GM18907 (cell line): Measurements from ENCODE around the gene WAC.
A peak's percentile ranks its signal among the peaks of the same experiment; 100 is the strongest.

Experiments used
- ATAC-seq: cut with Tn5 transposase; IDR thresholded peaks from one replicate; pipeline ENCODE4 v1.9.1; 2021; ENCODE audit warnings: mild to moderate bottlenecking, moderate library complexity; ENCODE audit not compliant: unreplicated experiment

The WAC gene

GRCh38 chr10:28523725-28524252, 9.1 kb upstream of the WAC start:
- ATAC-seq, result no peak

DNA sequence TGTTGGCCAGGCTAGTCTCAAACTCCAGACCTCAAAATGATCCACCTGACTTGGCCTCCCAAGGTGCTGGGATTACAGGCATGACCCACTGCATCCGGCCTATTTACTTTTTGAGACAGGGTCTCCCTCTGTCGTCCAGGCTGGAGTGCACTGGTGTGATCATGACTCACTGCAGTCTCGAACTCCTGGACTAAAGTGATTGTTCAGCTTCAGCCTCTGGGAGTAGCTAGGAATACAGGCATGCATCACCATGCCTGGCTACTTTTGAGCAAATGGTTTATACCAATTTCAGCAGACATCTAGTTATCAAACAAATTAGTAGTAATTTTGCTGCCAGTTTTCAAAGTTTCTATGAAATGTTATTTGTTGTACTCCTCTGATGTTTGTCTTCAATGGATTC, 2.2 kb upstream of the WAC start:
- no peak for ATAC-seq

DNA sequence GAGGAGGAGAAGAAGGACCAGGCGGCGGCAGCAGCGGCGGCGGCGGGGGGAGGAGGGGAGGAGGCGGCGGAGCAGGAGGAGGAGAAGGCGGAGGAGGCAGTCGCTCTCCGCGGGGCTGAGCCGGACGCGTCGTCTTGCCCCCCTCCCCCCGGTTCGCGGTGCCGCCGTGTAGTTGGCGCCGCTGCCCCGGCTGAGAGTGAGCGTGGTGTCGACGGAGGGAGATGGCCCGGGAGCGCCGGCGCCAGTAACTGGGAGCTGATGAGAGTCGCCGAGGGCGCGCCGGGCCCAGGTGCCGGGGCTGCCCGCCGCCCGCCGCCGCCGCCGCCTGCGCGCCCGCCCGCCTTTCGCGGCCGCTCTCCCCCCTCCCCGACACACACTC, 257 bp downstream of the WAC start:
- ATAC-seq, result peak; percentile 6

GRCh38 chr10:28533571-28534304, 820 bp downstream of the WAC start:
- peak; percentile 25 for ATAC-seq

DNA sequence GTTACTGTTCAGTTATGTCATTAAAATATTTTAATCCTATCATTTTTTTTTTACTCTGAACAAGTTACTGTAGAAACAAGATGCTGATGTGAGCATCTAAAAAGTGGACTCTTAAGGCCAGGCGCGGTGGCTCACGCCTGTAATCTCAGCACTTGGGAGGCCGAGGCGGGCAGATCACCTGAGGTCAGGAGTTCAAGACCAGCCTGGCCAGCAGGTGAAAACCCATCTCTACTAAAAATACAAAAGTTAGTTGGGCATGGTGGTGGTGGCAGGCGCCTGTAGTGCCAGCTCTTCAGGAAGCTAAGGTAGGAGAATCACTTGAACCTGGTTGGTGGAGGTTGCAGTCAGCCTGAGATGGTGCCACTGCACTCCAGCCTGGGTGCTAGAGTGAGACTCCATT, 2.9 kb downstream of the WAC start:
- no peak for ATAC-seq

- ATAC-seq, result no peak
Observed at GRCh38 chr10:28538595-28538994, 5.7 kb downstream of the WAC start.

DNA sequence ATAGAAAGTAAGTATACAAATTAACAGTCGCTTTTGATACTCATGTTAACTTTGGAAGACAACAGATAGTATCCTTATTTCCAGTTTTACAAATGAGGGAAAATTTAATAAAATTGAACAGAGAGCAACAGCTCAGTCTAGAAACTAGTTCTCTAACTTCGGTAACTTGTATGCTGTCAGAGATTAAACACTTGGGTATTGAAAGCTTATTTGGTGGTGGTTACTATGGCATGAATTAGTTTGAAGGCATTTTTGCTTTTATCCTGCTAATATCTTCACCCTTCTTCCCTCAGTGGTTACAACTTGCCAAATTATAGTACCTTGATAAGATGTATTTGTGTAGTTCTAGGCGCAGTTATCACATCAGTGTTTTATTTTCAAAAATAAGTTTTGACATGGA, 7.2 kb downstream of the WAC start:
- ATAC-seq, result no peak

GRCh38 chr10:28541717-28542365, 8.9 kb downstream of the WAC start:
- no peak for ATAC-seq

- no peak for ATAC-seq
Observed at GRCh38 chr10:28542728-28543127, 9.8 kb downstream of the WAC start.

GRCh38 chr10:28544058-28544457, 11.1 kb downstream of the WAC start:
- ATAC-seq, result no peak

GRCh38 chr10:28545967-28546644, 13.2 kb downstream of the WAC start:
- ATAC-seq, result peak; percentile 66

DNA sequence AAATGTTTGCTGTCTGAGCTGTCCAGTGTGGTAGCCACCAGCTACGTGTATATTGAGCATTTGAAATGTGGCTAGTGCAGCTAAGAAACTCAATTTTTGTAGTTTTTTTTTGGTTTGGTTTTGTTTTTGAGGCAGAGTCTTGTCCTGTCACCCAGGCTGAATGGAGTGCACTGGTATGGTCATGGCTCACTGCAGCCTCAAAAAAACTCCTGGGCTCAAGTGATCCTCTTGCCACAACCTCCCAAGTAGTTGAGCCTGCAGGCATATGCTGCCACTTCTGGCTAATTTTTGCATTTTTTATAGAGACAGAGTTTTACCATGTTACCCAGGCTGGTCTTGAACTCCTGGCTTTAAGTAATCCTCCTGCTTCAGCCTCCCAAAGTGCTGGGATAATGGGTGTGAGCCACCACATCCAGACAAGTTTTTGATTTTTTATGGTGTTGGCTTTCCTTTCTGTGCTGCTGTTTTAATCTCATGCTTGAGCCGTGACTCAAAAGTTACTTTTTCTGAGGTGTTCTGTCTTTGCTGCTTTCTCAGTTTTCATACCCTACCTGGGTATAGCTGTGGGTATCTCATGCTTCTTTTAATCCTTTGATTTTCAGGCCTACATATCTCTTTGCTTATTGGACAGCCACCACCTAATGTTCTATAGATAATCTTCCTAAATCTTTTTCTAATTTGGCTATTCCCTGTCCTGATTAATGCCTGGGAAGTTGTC, 16.0 kb downstream of the WAC start:
- ATAC-seq, result no peak

GRCh38 chr10:28551086-28551485, 18.2 kb downstream of the WAC start:
- ATAC-seq, result no peak

DNA sequence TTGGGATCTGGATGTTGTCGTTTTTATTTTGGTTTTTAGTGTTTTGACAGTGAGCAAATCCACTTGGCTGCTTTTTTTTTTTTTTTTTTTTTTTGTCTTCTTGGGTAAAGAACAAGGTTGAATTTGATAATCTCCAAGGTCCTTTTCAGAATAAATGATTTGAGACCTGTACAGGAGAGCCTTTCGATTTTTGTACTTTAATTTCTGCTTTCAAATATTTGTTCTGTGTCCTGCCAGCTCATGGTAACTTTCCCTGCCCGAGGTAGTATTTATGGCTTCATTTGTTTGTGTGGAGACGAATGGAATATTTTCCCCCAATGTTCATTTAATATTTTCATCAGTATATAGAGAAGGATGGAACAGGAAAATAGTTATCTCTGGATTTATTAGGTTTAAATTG, 19.9 kb downstream of the WAC start:
- no peak for ATAC-seq

GRCh38 chr10:28554009-28554408, 21.1 kb downstream of the WAC start:
- ATAC-seq, result no peak

- ATAC-seq, result no peak
Observed at GRCh38 chr10:28554952-28555351, 22.0 kb downstream of the WAC start.

DNA sequence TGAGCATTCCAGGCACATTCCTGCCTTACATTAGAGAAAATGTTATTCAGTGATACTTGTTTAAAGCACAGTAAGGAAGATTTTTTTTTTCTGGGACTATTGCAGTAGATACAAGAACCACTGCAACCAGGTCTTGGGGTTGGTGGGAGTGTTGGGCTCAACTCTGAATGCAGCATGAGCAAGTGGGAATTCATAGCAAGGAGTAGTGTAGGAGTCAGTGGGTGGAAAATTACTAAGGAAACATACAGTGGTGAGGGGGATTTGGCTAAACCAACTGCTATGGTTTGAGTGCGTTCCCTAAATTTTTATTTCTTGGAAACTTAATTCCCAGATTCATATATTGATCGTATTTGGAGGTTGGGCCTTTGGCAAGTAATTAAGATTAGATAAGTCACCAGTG, 22.4 kb downstream of the WAC start:
- ATAC-seq, result no peak

DNA sequence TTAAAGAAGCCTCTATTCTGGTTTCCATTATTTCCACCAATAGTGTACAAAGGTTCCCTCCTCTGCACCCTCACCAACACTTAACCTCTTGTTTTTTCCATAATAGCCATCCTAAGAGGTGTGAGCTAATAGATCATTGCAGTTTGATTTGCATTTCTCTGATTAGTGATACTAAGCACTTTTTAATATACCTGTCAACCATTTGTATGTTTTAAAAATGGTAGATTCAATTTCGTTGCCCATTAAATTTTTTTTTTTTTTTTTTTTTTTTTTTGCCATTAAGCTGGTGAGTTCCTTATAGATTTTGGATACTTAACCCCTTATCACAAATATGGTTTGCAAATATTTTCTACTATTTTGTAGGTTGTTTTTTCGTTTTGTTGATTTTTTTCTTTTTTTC, 23.2 kb downstream of the WAC start:
- no peak for ATAC-seq

DNA sequence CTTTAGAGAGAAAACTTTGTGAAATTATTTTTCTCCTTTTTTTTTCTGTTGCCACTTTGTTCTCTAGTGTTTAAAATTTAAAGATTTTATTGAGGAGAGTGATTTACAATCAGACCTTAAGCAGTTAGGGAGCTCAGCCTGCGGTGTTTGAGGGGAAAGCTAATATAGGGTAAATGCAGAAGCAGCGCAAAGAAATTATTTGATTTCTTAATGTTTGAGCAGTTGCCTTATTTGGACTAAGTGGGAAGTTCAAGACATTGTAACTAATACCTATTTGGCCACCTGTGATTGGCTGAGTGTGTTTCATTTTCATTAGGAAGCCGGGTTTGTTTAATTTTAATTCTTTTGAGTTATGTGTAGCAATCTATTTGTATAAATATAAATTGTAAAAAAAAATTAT, 25.3 kb downstream of the WAC start:
- ATAC-seq, result no peak

GRCh38 chr10:28558923-28559508, 26.1 kb downstream of the WAC start:
- no peak for ATAC-seq

GRCh38 chr10:28559618-28560017, 26.7 kb downstream of the WAC start:
- ATAC-seq, result no peak
